Activated CD4-positive, CD25-positive, alpha-beta regulatory T cell treated with anti-CD3 and anti-CD28 coated beads, Interleukin-2, amount 50 U/mL, for 24 hours (primary cell): ENCODE measurements around the gene SLC1A2.

Experiments used
- ATAC-seq, 2 donors: fragments of 150-1000 bp; cut with Tn5 transposase; one replicate each; pipeline ENCODE4 v1.10.0; 2021; ENCODE audit warnings: mild to moderate bottlenecking in 1 of 2, moderate library complexity in 1 of 2

SLC1A2 gene

GRCh38 chr11:35419184-35419829 is at the start of gene SLC1A2:
Gene SLC1A2, minus strand, starts transcription at chr11:35419558. Its CDS starts 592 bp downstream, at chr11:35418966.
- no peak for ATAC-seq

GRCh38 chr11:35466058-35466457 is 46.7 kb upstream of the SLC1A2 start:
- no peak for ATAC-seq

GRCh38 chr11:35464308-35464707 is 45.0 kb upstream of the SLC1A2 start:
- no peak for ATAC-seq

- no peak for ATAC-seq
These were observed 44.0 kb upstream of the SLC1A2 start for GRCh38 chr11:35463331-35463751.

GRCh38 chr11:35461917-35462538 is 42.7 kb upstream of the SLC1A2 start:
- no peak for ATAC-seq

- no peak for ATAC-seq
These were observed 40.1 kb upstream of the SLC1A2 start for GRCh38 chr11:35459489-35459888.

GRCh38 chr11:35458846-35459245 is 39.5 kb upstream of the SLC1A2 start:
- ATAC-seq = no peak

- no peak for ATAC-seq
These were observed 35.0 kb upstream of the SLC1A2 start for GRCh38 chr11:35454362-35454761.

- ATAC-seq = no peak
These were observed 17.4 kb upstream of the SLC1A2 start for GRCh38 chr11:35436581-35437250.

GRCh38 chr11:35433588-35433987 is 14.2 kb upstream of the SLC1A2 start:
- no peak for ATAC-seq

- no peak for ATAC-seq
These were observed 13.1 kb upstream of the SLC1A2 start for GRCh38 chr11:35432464-35432863.

GRCh38 chr11:35427071-35427470 is 7.7 kb upstream of the SLC1A2 start:
- ATAC-seq = no peak

GRCh38 chr11:35426351-35426750 is 7.0 kb upstream of the SLC1A2 start:
- ATAC-seq = no peak

GRCh38 chr11:35425603-35426212 is 6.3 kb upstream of the SLC1A2 start:
- no peak for ATAC-seq

GRCh38 chr11:35424157-35424940 is 5.0 kb upstream of the SLC1A2 start:
- ATAC-seq = no peak

GRCh38 chr11:35420371-35420770 is 1.0 kb upstream of the SLC1A2 start:
- no peak for ATAC-seq

GRCh38 chr11:35419830-35420333 is 524 bp upstream of the SLC1A2 start:
- ATAC-seq = no peak

GRCh38 chr11:35418282-35419183 is 825 bp downstream of the SLC1A2 start:
- ATAC-seq = no peak

- no peak for ATAC-seq
These were observed 3.9 kb downstream of the SLC1A2 start for GRCh38 chr11:35415487-35415886.

- no peak for ATAC-seq
These were observed 4.6 kb downstream of the SLC1A2 start for GRCh38 chr11:35414776-35415175.

GRCh38 chr11:35414311-35414710 is 5.0 kb downstream of the SLC1A2 start:
- ATAC-seq = no peak

GRCh38 chr11:35413598-35413997 is 5.8 kb downstream of the SLC1A2 start:
- ATAC-seq = no peak
